ENCODE data around the gene FAM221B.

DNA sequence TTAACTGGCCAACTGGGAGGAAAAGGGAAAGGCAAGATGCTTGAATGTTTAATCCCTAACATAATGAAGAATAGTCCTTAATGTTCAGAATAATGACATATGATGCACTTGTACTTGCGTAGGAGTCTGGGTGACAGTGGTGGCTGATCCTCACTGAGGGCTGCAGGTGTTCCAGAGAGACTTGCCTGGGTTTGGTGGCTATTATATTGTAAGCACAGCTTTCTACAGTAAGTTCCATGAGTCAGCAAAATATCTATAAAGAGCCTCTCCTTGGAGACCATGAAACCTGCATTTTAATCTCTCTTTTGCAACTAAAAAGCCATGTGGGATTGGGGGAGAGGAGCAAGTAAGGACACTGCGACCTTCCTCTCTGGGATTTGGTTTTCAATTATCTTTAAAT is 39.0 kb downstream of the FAM221B start:
- TF ChIP-seq, protein P1, sequence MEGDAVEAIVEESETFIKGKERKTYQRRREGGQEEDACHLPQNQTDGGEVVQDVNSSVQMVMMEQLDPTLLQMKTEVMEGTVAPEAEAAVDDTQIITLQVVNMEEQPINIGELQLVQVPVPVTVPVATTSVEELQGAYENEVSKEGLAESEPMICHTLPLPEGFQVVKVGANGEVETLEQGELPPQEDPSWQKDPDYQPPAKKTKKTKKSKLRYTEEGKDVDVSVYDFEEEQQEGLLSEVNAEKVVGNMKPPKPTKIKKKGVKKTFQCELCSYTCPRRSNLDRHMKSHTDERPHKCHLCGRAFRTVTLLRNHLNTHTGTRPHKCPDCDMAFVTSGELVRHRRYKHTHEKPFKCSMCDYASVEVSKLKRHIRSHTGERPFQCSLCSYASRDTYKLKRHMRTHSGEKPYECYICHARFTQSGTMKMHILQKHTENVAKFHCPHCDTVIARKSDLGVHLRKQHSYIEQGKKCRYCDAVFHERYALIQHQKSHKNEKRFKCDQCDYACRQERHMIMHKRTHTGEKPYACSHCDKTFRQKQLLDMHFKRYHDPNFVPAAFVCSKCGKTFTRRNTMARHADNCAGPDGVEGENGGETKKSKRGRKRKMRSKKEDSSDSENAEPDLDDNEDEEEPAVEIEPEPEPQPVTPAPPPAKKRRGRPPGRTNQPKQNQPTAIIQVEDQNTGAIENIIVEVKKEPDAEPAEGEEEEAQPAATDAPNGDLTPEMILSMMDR (IDR thresholded peaks at IDR 0.05 in 4 of 5, conservative IDR thresholded peaks at IDR 0.05 in 1 of 5): no peak
- no peak for TF ChIP-seq POLR2A (IDR thresholded peaks at IDR 0.05)
